Glutamatergic neuron (in vitro differentiated cells): ENCODE results near the gene VSIG8. TPM values are rescaled to one million over a fixed set of nuclear protein-coding genes. Genes with fewer than 3 reads are reported as not detected.
A peak's percentile ranks its signal among the peaks of the same experiment; 100 is the strongest.

Experiments used
- DNase-seq: peaks from one replicate; pipeline ENCODE4 v3.0.0; 2022
- H3K27ac Mint-ChIP-seq: one replicate; pipeline ENCODE4 v1.8.0; 2020; ENCODE audit warnings: mild to moderate bottlenecking, mixed read lengths, inconsistent platforms; ENCODE audit not compliant: unreplicated experiment
- H3K27me3 Mint-ChIP-seq: one replicate; pipeline ENCODE4 v1.8.0; 2020; ENCODE audit warnings: mild to moderate bottlenecking, moderate library complexity, mixed read lengths, inconsistent platforms; ENCODE audit not compliant: unreplicated experiment
- H3K36me3 Mint-ChIP-seq: one replicate; pipeline ENCODE4 v1.8.0; 2020; ENCODE audit warnings: mild to moderate bottlenecking, mixed read lengths, inconsistent platforms; ENCODE audit not compliant: unreplicated experiment
- H3K4me1 Mint-ChIP-seq: one replicate; pipeline ENCODE4 v1.8.0; 2020; ENCODE audit warnings: mild to moderate bottlenecking, low read depth, mixed read lengths, inconsistent platforms; ENCODE audit not compliant: unreplicated experiment
- H3K4me3 Mint-ChIP-seq: one replicate; pipeline ENCODE4 v1.8.0; 2020; ENCODE audit warnings: mild to moderate bottlenecking, mixed read lengths, inconsistent platforms; ENCODE audit not compliant: unreplicated experiment
- H3K9me3 Mint-ChIP-seq: one replicate; pipeline ENCODE4 v1.8.0; 2020; ENCODE audit warnings: mild to moderate bottlenecking, moderate library complexity, mixed read lengths, inconsistent platforms; ENCODE audit not compliant: unreplicated experiment
- CTCF ChIP-seq: fragments of 200-600 bp; sonication (generic); IDR thresholded peaks from one replicate; pipeline ENCODE4 v1.5.0; 2021; ENCODE audit not compliant: partially characterized antibody, unreplicated experiment
- total RNA-seq: library from RNA; stranded (reverse); fragmentation: NEBNext Ultra II Directional; extraction: Animal tissue kit (Norgen Biotek cat#: 25700); gene quantifications from one replicate; pipeline ENCODE4 v1.2.1, GENCODE V29; 2021; ENCODE audit not compliant: unreplicated experiment

VSIG8 gene
- total RNA-seq, 1 donor from 2014 or later = not detected

GRCh38 chr1:159891275-159892157 is 29.1 kb upstream of the VSIG8 start:
- DNase-seq = peak; percentile 65
- TF ChIP-seq CTCF = peak; percentile 54
- H3K27ac Mint-ChIP-seq = no peak overlapping the region
- H3K4me3 Mint-ChIP-seq = peak overlapping the region; percentile 44
- H3K4me1 Mint-ChIP-seq = no peaks in the 10 kb centered on the region
- no peaks in the 10 kb centered on the region for H3K27me3 Mint-ChIP-seq
- no peaks in the 10 kb centered on the region for H3K9me3 Mint-ChIP-seq
- no peaks in the 10 kb centered on the region for H3K36me3 Mint-ChIP-seq

DNA sequence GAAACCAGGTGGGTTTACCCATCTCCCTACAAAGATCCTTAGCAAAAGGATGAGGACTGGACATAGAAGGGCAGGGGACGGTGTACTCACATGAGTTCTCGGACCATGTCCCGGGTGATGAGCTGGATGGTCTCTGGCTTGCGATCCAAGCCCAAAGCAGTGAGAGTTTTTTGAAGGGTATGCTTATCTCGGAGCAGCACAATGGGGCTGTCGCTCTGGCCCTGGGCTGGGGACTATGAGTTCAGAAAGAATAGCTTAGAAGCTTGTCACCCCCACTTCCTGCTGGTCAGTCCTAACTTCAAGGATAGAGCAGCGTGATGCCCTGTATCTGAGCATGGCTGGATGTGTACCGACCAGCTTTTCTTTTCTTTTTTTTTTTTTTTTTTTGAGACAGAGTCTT is 27.9 kb upstream of the VSIG8 start:
- Mint-ChIP-seq H3K9me3 (no peaks in the 10 kb centered on the region), H3K36me3 (no peaks in the 10 kb centered on the region)

DNA sequence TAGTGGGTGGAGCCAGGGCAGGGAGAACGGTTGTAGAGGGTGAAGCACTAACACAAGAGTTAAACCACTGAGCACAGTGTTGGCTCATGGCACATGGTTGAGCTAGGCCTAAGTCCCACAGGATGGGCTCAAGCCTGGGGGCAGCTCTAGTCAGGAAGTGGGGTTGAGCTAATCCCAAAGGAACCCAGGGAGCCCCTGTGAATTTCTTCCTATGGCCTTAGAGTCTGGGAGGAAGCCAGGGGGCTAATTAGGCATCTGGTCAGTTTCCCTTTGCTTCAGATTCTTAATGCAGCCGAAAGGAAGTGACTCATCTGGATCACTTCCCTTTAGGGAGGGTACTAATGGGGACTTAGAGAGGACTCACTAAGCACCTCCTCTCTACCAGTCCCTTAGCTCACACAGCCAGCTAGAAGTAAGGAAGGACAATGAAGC is 27.4 kb upstream of the VSIG8 start:
- Mint-ChIP-seq H3K36me3 (no peaks in the 10 kb centered on the region), H3K4me1 (no peaks in the 10 kb centered on the region), H3K4me3 (no peak overlapping the region), H3K9me3 (no peaks in the 10 kb centered on the region), H3K27me3 (no peaks in the 10 kb centered on the region), H3K27ac (no peak overlapping the region)
- no peak for TF ChIP-seq CTCF
- no peak for DNase-seq

More for the DNA sequence above, 27.9 kb upstream of the VSIG8 start:
- no peak overlapping the region for H3K4me3 Mint-ChIP-seq
- no peaks in the 10 kb centered on the region for H3K27me3 Mint-ChIP-seq
- H3K4me1 Mint-ChIP-seq = no peaks in the 10 kb centered on the region
- DNase-seq = no peak
- H3K27ac Mint-ChIP-seq = no peak overlapping the region
- TF ChIP-seq CTCF = no peak

DNA sequence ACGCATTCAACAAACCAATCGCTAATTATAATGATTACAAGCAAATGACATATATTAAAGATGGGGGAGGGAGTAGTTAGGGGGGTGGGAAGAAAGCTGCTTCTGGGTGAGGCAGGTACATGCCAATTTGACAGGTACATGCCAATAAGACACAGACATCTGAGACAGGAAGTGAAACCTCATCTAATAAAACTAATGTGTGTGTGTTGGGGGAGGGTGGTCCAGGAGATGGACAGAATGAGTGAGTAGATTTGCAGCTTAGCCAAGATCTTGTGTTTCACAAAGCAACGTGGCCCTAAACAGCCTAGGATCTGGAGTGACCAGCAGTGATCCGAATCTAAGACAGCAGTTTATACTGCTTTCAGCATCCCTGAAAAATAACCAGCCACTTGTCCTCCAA is 26.7 kb upstream of the VSIG8 start:
- Mint-ChIP-seq H3K27ac (no peak overlapping the region), H3K27me3 (no peaks in the 10 kb centered on the region), H3K9me3 (no peaks in the 10 kb centered on the region), H3K36me3 (no peaks in the 10 kb centered on the region), H3K4me3 (no peak overlapping the region), H3K4me1 (no peaks in the 10 kb centered on the region)
- no peak for TF ChIP-seq CTCF
- no peak for DNase-seq

DNA sequence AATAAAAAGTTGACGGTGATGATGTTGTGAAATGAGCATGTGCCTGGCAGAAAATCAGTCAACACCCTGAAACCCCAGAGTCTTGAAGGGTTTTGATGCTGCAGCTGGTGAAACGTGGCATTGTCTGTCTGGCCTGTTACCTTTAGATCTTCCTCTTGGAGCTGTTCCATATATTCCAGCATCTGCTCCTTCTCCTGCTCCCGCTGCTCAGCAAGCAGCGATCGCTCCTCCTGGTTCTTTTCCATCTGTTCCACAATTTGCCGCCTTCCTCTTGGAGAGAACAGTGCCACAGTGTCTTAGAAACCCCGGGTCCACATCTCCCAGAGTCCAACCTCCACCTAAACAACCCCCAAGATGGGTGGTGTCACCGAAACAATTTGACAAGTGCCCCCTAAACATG is 21.8 kb upstream of the VSIG8 start:
- Mint-ChIP-seq H3K4me1 (no peaks in the 10 kb centered on the region), H3K9me3 (no peaks in the 10 kb centered on the region), H3K4me3 (no peak overlapping the region), H3K36me3 (no peaks in the 10 kb centered on the region), H3K27me3 (no peaks in the 10 kb centered on the region), H3K27ac (no peak overlapping the region)
- no peak for TF ChIP-seq CTCF
- no peak for DNase-seq
